Effector memory CD4-positive, alpha-beta T cell (primary cell): ENCODE results near the gene OR13G1.
"Not testable (repeated sequence)": the region's sequence is repeated elsewhere in the genome, so short reads cannot be mapped to it uniquely, and the experiment has no call there.

Experiments
- DNase-seq, 3 donors: peaks; one replicate each; pipeline ENCODE4 v3.0.0-alpha.2; 2020
- H3K27ac ChIP-seq: 2 replicates; pipeline ENCODE4 v1.7.0; 2013; ENCODE audit warnings: mild to moderate bottlenecking, low read length, moderate library complexity; ENCODE audit not compliant: insufficient read depth, poor library complexity, severe bottlenecking
- H3K27me3 ChIP-seq: replicated peaks from 2 replicates; pipeline ENCODE4 v1.7.0; 2013; ENCODE audit warnings: mild to moderate bottlenecking, low read length; ENCODE audit not compliant: insufficient read depth, control insufficient read depth, poor library complexity, severe bottlenecking
- H3K36me3 ChIP-seq: 2 replicates; pipeline ENCODE4 v1.7.0; 2013; ENCODE audit warnings: mild to moderate bottlenecking, low read length, moderate library complexity; ENCODE audit not compliant: control insufficient read depth, insufficient read depth
- H3K4me1 ChIP-seq: 2 replicates; pipeline ENCODE4 v1.7.0; 2013; ENCODE audit warnings: low read length, mild to moderate bottlenecking; ENCODE audit not compliant: control insufficient read depth, insufficient read depth, poor library complexity, severe bottlenecking
- H3K4me3 ChIP-seq: 2 replicates; pipeline ENCODE4 v1.7.0; 2013; ENCODE audit warnings: low read length, low read depth, mild to moderate bottlenecking; ENCODE audit not compliant: insufficient read depth, poor library complexity, severe bottlenecking
- H3K9me3 ChIP-seq: 2 replicates; pipeline ENCODE4 v1.7.0; 2013; ENCODE audit warnings: mild to moderate bottlenecking, low read length, moderate library complexity; ENCODE audit not compliant: control insufficient read depth
- total RNA-seq, 3 donors: gene quantifications; one replicate each; lab custom pipeline; 2026; lab: John Stamatoyannopoulos, UW

Gene OR13G1, protein sequence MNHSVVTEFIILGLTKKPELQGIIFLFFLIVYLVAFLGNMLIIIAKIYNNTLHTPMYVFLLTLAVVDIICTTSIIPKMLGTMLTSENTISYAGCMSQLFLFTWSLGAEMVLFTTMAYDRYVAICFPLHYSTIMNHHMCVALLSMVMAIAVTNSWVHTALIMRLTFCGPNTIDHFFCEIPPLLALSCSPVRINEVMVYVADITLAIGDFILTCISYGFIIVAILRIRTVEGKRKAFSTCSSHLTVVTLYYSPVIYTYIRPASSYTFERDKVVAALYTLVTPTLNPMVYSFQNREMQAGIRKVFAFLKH
- total RNA-seq = 0 reads per million in 3 donors

DNA sequence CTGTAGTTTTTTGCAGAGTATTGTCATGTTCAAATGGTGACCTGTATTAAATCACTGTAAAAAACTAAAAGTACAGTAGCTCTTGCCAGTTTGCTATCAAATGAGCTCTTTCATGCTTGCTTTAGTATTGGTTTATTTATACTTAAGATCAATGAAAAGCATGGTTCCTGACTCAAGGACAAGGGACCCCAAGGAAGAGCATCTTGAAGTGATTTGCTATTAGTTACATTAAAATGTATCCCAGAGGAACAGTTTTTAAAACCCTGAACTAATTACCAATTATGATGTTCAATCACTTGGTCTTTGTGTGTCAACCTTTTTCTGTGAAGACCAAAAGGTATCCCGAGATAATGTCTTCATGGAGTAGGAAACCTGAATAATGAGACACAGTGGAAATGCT is at the start of gene OR13G1:
TSS of gene OR13G1 (minus strand) at position 101 of the 400 bp plus-strand sequence. CDS start 6,698 bp downstream, outside the sequence.
- Histone ChIP-seq H3K9me3 (no peaks in the 10 kb centered on the region), H3K4me1 (no peaks in the 10 kb centered on the region), H3K27ac (no peak within 1 kb of the TSS), H3K36me3 (no peaks in the 10 kb centered on the region), H3K27me3 (no peaks in the 10 kb centered on the region), H3K4me3 (no peak within 1 kb of the TSS)
- DNase-seq = no peak

DNA sequence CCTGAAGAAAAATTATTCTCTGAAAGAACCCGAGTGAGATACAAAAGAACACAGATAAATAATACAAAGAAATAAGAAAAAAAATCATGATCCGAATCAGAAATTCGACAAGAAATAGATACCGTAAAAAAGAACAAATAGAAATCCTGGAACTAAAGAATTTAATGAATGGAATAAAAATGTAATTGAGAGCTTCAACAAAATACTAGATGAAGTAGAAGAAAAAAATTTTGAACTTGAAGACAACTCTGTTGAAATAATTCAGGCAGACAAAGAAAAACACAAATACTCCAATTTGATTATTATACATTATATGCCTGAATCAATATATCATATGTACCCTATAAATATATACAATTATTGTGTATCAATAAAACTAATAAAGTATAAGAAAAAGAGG is 41.7 kb upstream of the OR13G1 start:
- Histone ChIP-seq H3K36me3 (no peaks in the 10 kb centered on the region), H3K9me3 (no peaks in the 10 kb centered on the region), H3K27me3 (no peaks in the 10 kb centered on the region), H3K4me3 (no peak overlapping the region), H3K27ac (no peak overlapping the region), H3K4me1 (no peaks in the 10 kb centered on the region)
- no peak for DNase-seq

DNA sequence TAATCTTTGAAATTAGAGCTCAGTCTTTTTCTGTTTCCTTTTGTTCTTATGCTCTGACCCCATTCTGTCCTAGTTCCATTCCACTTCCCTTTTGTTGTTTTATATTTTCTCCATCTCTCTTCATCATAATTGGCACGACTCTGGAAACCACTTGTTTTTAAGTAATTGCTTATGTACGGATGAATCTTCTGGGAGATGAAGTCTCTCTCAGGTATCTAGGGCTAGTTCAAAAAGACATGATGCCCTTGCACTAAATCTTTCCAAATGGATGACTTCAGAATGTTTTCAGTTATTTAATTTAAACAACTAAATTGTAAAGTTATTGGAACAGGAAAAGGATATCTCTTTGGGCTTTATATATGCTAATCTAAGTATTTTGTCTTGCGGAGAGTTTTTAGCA is 37.0 kb upstream of the OR13G1 start, which contains the start of gene OR6F1:
TSS of gene OR6F1 (minus strand) at position 101 of the 400 bp plus-strand sequence. CDS start 3,891 bp downstream, outside the sequence.
- H3K27me3 ChIP-seq = no peaks in the 10 kb centered on the region
- DNase-seq = no peak
- H3K36me3 ChIP-seq = no peaks in the 10 kb centered on the region
- no peaks in the 10 kb centered on the region for H3K9me3 ChIP-seq
- no peak within 1 kb of the TSS for H3K27ac ChIP-seq
- H3K4me3 ChIP-seq = no peak within 1 kb of the TSS
- H3K4me1 ChIP-seq = no peaks in the 10 kb centered on the region

DNA sequence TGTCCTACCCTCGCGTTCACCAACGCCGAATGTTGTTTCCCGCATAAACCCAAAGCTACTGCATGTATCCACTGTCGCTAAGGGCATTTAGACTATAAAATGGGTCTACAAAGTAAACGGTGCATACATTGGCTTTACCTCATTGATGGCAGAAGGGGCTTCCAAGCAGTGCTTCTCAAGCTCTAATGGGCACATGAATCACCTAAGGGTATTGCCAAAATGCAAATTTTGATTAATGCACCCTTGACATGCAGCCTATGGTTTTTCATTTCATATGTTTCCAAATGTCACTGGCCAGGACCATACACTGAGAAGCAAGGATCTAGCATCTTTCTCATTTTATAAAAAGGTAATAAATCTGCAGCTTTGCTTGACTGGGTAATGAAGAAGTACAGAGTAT is 34.2 kb upstream of the OR13G1 start:
- H3K27ac ChIP-seq = no peak overlapping the region
- no peaks in the 10 kb centered on the region for H3K36me3 ChIP-seq
- DNase-seq = no peak
- no peak overlapping the region for H3K4me3 ChIP-seq
- no peaks in the 10 kb centered on the region for H3K4me1 ChIP-seq
- H3K9me3 ChIP-seq = no peaks in the 10 kb centered on the region
- no peaks in the 10 kb centered on the region for H3K27me3 ChIP-seq

DNA sequence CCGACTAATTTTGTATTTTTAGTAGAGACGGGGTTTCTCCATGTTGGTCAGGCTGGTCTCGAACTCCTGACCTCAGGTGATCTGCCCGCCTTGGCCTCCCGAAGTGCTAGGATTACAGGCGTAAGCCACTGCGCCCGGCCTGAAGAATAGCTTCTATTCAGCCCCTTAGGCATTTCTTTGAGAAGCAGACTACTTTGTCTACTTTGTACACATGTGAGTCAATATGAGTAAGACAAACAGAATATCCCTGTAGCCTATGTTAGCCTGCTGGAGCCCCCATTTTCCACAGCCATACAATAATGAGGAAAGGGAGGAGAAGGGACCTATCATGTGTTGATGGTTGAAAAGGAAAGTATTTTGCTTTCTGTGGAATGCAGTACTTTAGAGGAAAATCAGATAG is 31.1 kb upstream of the OR13G1 start:
- H3K27me3 ChIP-seq, H3K36me3 ChIP-seq, H3K9me3 ChIP-seq, DNase-seq, H3K4me3 ChIP-seq, H3K27ac ChIP-seq, H3K4me1 ChIP-seq: not testable (repeated sequence)

DNA sequence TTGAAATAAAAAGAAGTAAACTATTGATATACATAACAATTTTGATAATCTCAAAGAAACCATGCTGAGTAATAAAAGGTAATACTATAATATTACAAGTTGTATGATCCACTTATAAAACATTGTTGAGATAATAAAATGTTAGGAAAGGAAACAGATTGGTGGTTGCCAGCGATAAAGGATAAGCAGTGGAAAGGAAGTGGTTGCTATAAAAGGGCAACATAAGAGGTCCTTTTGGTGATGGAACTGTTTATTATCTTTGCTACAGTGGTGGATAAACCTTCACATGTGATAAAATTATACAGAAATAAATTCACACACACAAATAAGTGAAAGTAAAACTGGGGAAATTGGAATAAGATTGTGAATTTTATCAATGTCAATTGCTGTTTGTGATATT is 21.8 kb upstream of the OR13G1 start:
- DNase-seq = no peak
- H3K4me1 ChIP-seq = no peaks in the 10 kb centered on the region
- H3K36me3 ChIP-seq = no peaks in the 10 kb centered on the region
- no peaks in the 10 kb centered on the region for H3K27me3 ChIP-seq
- no peaks in the 10 kb centered on the region for H3K9me3 ChIP-seq
- no peak overlapping the region for H3K4me3 ChIP-seq
- no peak overlapping the region for H3K27ac ChIP-seq

DNA sequence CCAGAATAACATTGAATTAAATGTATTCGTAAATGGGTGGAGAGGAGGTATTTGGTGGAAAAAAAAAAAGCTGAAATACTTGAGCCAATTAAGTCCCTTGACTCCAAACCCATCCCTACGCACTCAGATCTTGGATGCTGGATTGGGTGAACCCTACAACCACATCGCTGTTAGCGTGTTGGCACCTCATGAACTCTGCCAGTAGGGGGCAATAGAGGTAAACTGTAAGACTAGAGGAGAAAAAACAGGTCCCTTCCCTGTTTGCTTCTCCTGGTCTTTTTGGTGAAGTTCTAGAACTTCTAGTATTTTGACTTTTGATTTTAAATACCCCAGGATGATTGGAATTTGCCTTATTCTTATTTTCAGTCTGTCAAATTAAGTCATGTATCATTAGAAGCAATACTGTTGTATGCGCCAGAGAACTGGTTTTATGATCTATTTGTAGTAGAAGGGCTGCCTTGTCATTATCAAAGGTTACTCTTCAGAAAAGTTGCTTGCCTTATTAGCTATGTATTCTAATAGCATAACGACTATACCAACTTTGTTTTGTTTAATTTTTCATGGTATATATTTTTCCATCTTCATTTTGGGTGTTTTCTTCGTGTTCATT is 1.9 kb upstream of the OR13G1 start:
- Histone ChIP-seq H3K36me3 (no peaks in the 10 kb centered on the region), H3K9me3 (no peaks in the 10 kb centered on the region), H3K27ac (no peak overlapping the region), H3K27me3 (no peaks in the 10 kb centered on the region), H3K4me3 (no peak overlapping the region), H3K4me1 (no peaks in the 10 kb centered on the region)
- DNase-seq = no peak

DNA sequence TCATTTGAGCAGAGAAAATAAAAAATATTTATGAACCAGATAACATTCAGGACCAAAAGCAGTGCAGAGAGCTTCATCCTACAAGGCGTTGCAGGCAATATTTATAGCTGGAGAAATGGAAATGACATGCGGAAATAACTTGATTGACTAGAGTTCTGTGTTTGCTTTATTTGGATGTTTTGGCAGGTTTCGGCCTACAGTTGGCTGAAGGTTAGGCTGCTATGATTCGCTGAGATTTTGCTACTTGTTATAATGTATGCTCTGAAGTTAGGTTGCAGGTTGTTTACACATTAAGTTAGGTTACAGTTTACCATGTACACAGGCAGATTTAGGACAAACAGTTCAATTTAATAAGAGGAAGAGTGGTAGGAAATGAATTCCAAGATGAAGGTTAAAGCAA is 632 bp upstream of the OR13G1 start:
- Histone ChIP-seq H3K27ac (no peak overlapping the region), H3K27me3 (no peaks in the 10 kb centered on the region), H3K4me1 (no peaks in the 10 kb centered on the region), H3K36me3 (no peaks in the 10 kb centered on the region), H3K4me3 (no peak overlapping the region), H3K9me3 (no peaks in the 10 kb centered on the region)
- no peak for DNase-seq

DNA sequence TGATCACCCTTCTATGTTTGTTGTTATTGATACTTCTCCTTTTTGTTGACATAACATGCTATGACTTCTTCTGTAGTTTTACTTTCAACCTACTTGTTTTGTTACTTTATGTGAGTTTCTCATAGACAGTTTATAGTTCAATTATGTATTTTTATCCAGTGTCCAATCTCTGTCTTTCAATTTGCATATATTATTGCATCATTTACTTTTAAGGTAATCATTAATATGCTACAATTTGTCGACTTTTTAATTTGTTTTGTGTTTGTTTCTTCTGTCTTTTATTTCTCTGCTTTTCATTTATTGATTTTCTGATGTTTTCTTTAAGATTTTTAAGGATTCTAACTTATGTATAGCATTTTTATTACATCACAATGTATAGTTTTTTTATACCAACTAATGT is 10.3 kb downstream of the OR13G1 start:
- H3K4me1 ChIP-seq = no peaks in the 10 kb centered on the region
- H3K9me3 ChIP-seq = no peaks in the 10 kb centered on the region
- H3K36me3 ChIP-seq = no peaks in the 10 kb centered on the region
- DNase-seq = no peak
- no peaks in the 10 kb centered on the region for H3K27me3 ChIP-seq
- H3K4me3 ChIP-seq = no peak overlapping the region
- H3K27ac ChIP-seq = no peak overlapping the region

DNA sequence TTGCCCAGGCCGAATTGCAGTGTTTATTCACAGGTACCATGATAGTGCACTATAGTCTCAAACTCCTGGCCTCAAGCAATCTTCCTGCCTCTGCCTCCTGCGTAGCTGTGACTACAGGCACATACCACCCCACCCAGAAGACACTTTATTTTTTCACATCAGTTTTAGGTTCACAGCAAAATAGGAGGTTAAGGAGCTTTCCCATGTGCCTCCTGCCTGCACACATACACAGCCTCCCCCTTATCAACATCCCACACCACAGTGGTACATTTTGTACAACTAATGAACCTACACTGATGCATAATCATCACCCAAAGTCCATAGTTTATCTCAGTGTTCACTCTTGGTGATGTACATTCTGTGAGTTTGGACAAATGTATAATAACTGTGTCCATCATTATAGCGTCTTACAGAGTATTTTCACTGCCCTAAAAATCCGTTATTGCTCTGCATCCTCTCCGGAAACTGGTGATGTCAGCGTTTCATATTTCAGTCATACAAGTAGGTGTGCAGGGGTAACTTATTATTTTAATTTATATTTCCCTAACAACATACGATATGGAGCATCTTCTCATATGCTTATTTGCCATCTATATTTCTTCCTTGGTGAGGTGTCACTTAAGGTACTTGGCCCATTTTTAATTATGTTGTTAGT is 23.2 kb downstream of the OR13G1 start:
- H3K27me3 ChIP-seq = no peaks in the 10 kb centered on the region
- H3K9me3 ChIP-seq = no peaks in the 10 kb centered on the region
- H3K4me1 ChIP-seq = no peaks in the 10 kb centered on the region
- DNase-seq = no peak
- H3K4me3 ChIP-seq = no peak overlapping the region
- no peaks in the 10 kb centered on the region for H3K36me3 ChIP-seq
- H3K27ac ChIP-seq = no peak overlapping the region
